GM19438 (cell line): ENCODE data around the gene PCDHGA11.
A peak's percentile ranks its signal among the peaks of the same experiment; 100 is the strongest.
"Not testable (repeated sequence)": the region's sequence is repeated elsewhere in the genome, so short reads cannot be mapped to it uniquely, and the experiment has no call there.

Experiments used
- ATAC-seq: cut with Tn5 transposase; IDR thresholded peaks from one replicate; pipeline ENCODE4 v1.9.1; 2021; ENCODE audit warnings: low read depth; ENCODE audit not compliant: unreplicated experiment

The PCDHGA11 gene

GRCh38 chr5:141397756-141398551, 22.9 kb upstream of the PCDHGA11 start, which contains the start of gene PCDHGB5:
Gene PCDHGB5, plus strand, starts transcription at chr5:141397947. Its CDS starts 181 bp downstream, at chr5:141398128.
- ATAC-seq, result peak; percentile 97

GRCh38 chr5:141398608-141399007, 22.2 kb upstream of the PCDHGA11 start:
- no peak for ATAC-seq

- no peak for ATAC-seq
Measured at GRCh38 chr5:141399555-141400258, 21.1 kb upstream of the PCDHGA11 start.

GRCh38 chr5:141402553-141403243, 18.2 kb upstream of the PCDHGA11 start, which contains the start of gene PCDHGA9:
Gene PCDHGA9, plus strand, starts transcription at chr5:141402778. Its CDS starts 175 bp downstream, at chr5:141402953.
- no peak for ATAC-seq

- ATAC-seq, result no peak
Measured at GRCh38 chr5:141403387-141403786, 17.5 kb upstream of the PCDHGA11 start.

GRCh38 chr5:141407790-141408505, 12.9 kb upstream of the PCDHGA11 start, which contains the start of gene PCDHGB6:
Gene PCDHGB6, plus strand, starts transcription at chr5:141408021. Its CDS starts 182 bp downstream, at chr5:141408203.
- ATAC-seq, result peak; percentile 76

- no peak for ATAC-seq
Measured at GRCh38 chr5:141409598-141410306, 11.1 kb upstream of the PCDHGA11 start.

GRCh38 chr5:141411575-141411974, 9.3 kb upstream of the PCDHGA11 start:
- ATAC-seq, result no peak

GRCh38 chr5:141412854-141413539, 7.9 kb upstream of the PCDHGA11 start, which contains the start of gene PCDHGA10:
Gene PCDHGA10, plus strand, starts transcription at chr5:141412987. Its CDS starts 189 bp downstream, at chr5:141413176.
- ATAC-seq, result peak; percentile 76

GRCh38 chr5:141413540-141414069, 7.2 kb upstream of the PCDHGA11 start:
- ATAC-seq, result peak; percentile 39

- ATAC-seq, result not testable (repeated sequence)
Measured at GRCh38 chr5:141414548-141415274, 6.1 kb upstream of the PCDHGA11 start.

GRCh38 chr5:141415275-141415618, 5.6 kb upstream of the PCDHGA11 start:
- ATAC-seq, result not testable (repeated sequence)

GRCh38 chr5:141417494-141418172, 3.2 kb upstream of the PCDHGA11 start, which contains the start of gene PCDHGB7:
Gene PCDHGB7, plus strand, starts transcription at chr5:141417677. Its CDS starts 183 bp downstream, at chr5:141417860.
- ATAC-seq, result not testable (repeated sequence)

- no peak for ATAC-seq
Measured at GRCh38 chr5:141419074-141419880, 1.6 kb upstream of the PCDHGA11 start.

- ATAC-seq, result no peak
Measured at GRCh38 chr5:141421489-141421855, 621 bp downstream of the PCDHGA11 start.

GRCh38 chr5:141422742-141423291, 2.0 kb downstream of the PCDHGA11 start:
- no peak for ATAC-seq
